Posterior vena cava (tissue), 2 donors: ENCODE data around the gene PROS1. TPM values are rescaled to one million over a fixed set of nuclear protein-coding genes. Genes with fewer than 3 reads are reported as not detected.
"Not testable (repeated sequence)": the region's sequence is repeated elsewhere in the genome, so short reads cannot be mapped to it uniquely, and the experiment has no call there.

Experiments
- DNase-seq: peaks from one replicate; pipeline ENCODE4 v3.0.0-alpha.2; 2020; ENCODE audit warnings: low spot score
- intact Hi-C, 2 donors: fragments of 100-400 bp; cut with DNase I; formaldehyde crosslinking; loops; one replicate each; pipeline versions ENCODE4 v1.14.1 to v1.14.2; 2022 to 2023
- total RNA-seq, 2 donors: library from RNA; stranded (reverse); fragmentation: NEBNext Ultra II Directional; extraction: Animal tissue kit (Norgen Biotek cat#: 25700); gene quantifications; one replicate each; pipeline ENCODE4 v1.2.1, GENCODE V29; 2021
- donor health status: DM: yes; HTN: yes; CAD: no.
- donor health status: DM: yes; HTN: yes; CAD: no.

PROS1 gene
- total RNA-seq, 2 donors from 2014 or later: 32.9 to 61.4 TPM

- no peak for DNase-seq
- intact Hi-C loops: loop anchor here in 1 of 2 donors (10.0 kb wide), 1 partner anchor 81 kb away; the partner anchor contains the start of genes DHFR2 and NSUN3
These were observed 9.7 kb upstream of the PROS1 start for GRCh38 chr3:93983408-93983807.

GRCh38 chr3:93981649-93982048, 8.0 kb upstream of the PROS1 start:
- intact Hi-C loops: loop anchor here in 1 of 2 donors (10.0 kb wide), 1 partner anchor 83 kb away; the partner anchor contains the start of genes DHFR2 and NSUN3
- DNase-seq: no peak

GRCh38 chr3:93979850-93980676, 6.4 kb upstream of the PROS1 start, which contains the start of gene ARL13B:
ARL13B (plus strand) TSS chr3:93980155; CDS start chr3:93980424, 269 bp downstream.
- DNase-seq: peak; percentile 99
- intact Hi-C loops: loop anchor here in 1 of 2 donors (10.0 kb wide), 1 partner anchor 85 kb away; the partner anchor contains the start of genes DHFR2 and NSUN3

- intact Hi-C loops: no loop called here
- no peak for DNase-seq
These were observed 3.7 kb downstream of the PROS1 start for GRCh38 chr3:93969997-93970396.

GRCh38 chr3:93969443-93969842, 4.3 kb downstream of the PROS1 start:
- intact Hi-C loops: no loop called here
- no peak for DNase-seq

- DNase-seq, intact Hi-C loops: not testable (repeated sequence)
These were observed 8.6 kb downstream of the PROS1 start for GRCh38 chr3:93965106-93965505.

GRCh38 chr3:93962798-93963197, 10.9 kb downstream of the PROS1 start:
- intact Hi-C loops: no loop called here
- no peak for DNase-seq

GRCh38 chr3:93961489-93961888, 12.2 kb downstream of the PROS1 start:
- no peak for DNase-seq
- intact Hi-C loops: no loop called here

- intact Hi-C loops: no loop called here
- no peak for DNase-seq
These were observed 12.7 kb downstream of the PROS1 start for GRCh38 chr3:93961026-93961425.

- intact Hi-C loops, DNase-seq: not testable (repeated sequence)
These were observed 23.7 kb downstream of the PROS1 start for GRCh38 chr3:93949958-93950357.

GRCh38 chr3:93937485-93937884, 36.2 kb downstream of the PROS1 start:
- intact Hi-C loops, DNase-seq: not testable (repeated sequence)

GRCh38 chr3:93936549-93936948, 37.1 kb downstream of the PROS1 start:
- intact Hi-C loops: no loop called here
- DNase-seq: no peak

GRCh38 chr3:93934366-93935046, 39.2 kb downstream of the PROS1 start:
- DNase-seq: no peak
- intact Hi-C loops: no loop called here

- DNase-seq: no peak
- intact Hi-C loops: no loop called here
These were observed 42.0 kb downstream of the PROS1 start for GRCh38 chr3:93931597-93932229.

- DNase-seq: no peak
- intact Hi-C loops: no loop called here
These were observed 43.7 kb downstream of the PROS1 start for GRCh38 chr3:93930041-93930440.

GRCh38 chr3:93926789-93927188, 46.9 kb downstream of the PROS1 start:
- intact Hi-C loops: no loop called here
- DNase-seq: no peak

GRCh38 chr3:93924491-93924890, 49.2 kb downstream of the PROS1 start:
- no peak for DNase-seq

GRCh38 chr3:93923006-93923405, 50.7 kb downstream of the PROS1 start:
- no peak for DNase-seq
- intact Hi-C loops: no loop called here

More at GRCh38 chr3:93924491-93924890, 49.2 kb downstream of the PROS1 start:
- intact Hi-C loops: no loop called here

- DNase-seq, intact Hi-C loops: not testable (repeated sequence)
These were observed 56.1 kb downstream of the PROS1 start for GRCh38 chr3:93917546-93918029.

GRCh38 chr3:93913623-93914022, 60.1 kb downstream of the PROS1 start:
- DNase-seq, intact Hi-C loops: not testable (repeated sequence)
